ENCODE results near the gene CUX1.
"Not testable (repeated sequence)": the region's sequence is repeated elsewhere in the genome, so short reads cannot be mapped to it uniquely, and the experiment has no call there.

- TF ChIP-seq, protein P1, sequence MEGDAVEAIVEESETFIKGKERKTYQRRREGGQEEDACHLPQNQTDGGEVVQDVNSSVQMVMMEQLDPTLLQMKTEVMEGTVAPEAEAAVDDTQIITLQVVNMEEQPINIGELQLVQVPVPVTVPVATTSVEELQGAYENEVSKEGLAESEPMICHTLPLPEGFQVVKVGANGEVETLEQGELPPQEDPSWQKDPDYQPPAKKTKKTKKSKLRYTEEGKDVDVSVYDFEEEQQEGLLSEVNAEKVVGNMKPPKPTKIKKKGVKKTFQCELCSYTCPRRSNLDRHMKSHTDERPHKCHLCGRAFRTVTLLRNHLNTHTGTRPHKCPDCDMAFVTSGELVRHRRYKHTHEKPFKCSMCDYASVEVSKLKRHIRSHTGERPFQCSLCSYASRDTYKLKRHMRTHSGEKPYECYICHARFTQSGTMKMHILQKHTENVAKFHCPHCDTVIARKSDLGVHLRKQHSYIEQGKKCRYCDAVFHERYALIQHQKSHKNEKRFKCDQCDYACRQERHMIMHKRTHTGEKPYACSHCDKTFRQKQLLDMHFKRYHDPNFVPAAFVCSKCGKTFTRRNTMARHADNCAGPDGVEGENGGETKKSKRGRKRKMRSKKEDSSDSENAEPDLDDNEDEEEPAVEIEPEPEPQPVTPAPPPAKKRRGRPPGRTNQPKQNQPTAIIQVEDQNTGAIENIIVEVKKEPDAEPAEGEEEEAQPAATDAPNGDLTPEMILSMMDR (IDR thresholded peaks at IDR 0.05): not testable (repeated sequence)
- not testable (repeated sequence) for TF ChIP-seq POLR2AphosphoS5 (IDR thresholded peaks at IDR 0.05)
These were observed 170.6 kb downstream of the CUX1 start for GRCh38 chr7:101988060-101988459.

All from breast epithelium (tissue), 3 donors.